GM12892 (cell line): ENCODE measurements around the gene TSSC4.

Experiments
- POLR2AphosphoS5 ChIP-seq: IDR thresholded peaks from 2 replicates; pipeline ENCODE4 v1.6.1; 2011; ENCODE audit warnings: low read depth, low read length, control low read depth
- TAF1 ChIP-seq: IDR thresholded peaks from 2 replicates; pipeline ENCODE4 v1.6.1; 2011; ENCODE audit warnings: low read depth, mild to moderate bottlenecking, control low read depth, low read length, borderline replicate concordance

- no peak for TF ChIP-seq POLR2AphosphoS5
- TF ChIP-seq TAF1: no peak
Observed at GRCh38 chr11:2375964-2376551, 24.5 kb upstream of the TSSC4 start.
